Neural progenitor cell (in vitro differentiated cells): Measurements from ENCODE around the gene FRAT1. TPM values are rescaled to one million over a fixed set of nuclear protein-coding genes. Genes with fewer than 3 reads are reported as not detected.
A peak's percentile ranks its signal among the peaks of the same experiment; 100 is the strongest.

Experiments
- DNase-seq: peaks from one replicate; pipeline ENCODE4 v3.0.0-alpha.2; 2016; ENCODE audit warnings: low spot score
- H2AFZ ChIP-seq: fragments of 200-600 bp; sonication (generic); replicated peaks from 2 replicates; pipeline ENCODE4 v1.6.1; 2016; ENCODE audit warnings: antibody characterized with exemption
- H3F3A ChIP-seq: fragments of 200-600 bp; sonication (generic); 2 replicates; pipeline ENCODE4 v1.6.1; 2016; ENCODE audit warnings: antibody characterized with exemption, low read depth
- H3K27ac ChIP-seq: fragments of 200-600 bp; sonication (generic); 2 replicates; pipeline ENCODE4 v1.5.1; 2016; ENCODE audit warnings: mild to moderate bottlenecking
- H3K27me3 ChIP-seq: fragments of 200-600 bp; sonication (generic); 2 replicates; pipeline ENCODE4 v1.6.1; 2016; ENCODE audit warnings: mild to moderate bottlenecking, moderate library complexity
- H3K36me3 ChIP-seq: fragments of 200-600 bp; sonication (generic); 2 replicates; pipeline ENCODE4 v1.5.1; 2016
- H3K4me1 ChIP-seq: fragments of 200-600 bp; sonication (generic); 2 replicates; pipeline ENCODE4 v1.6.1; 2016; ENCODE audit warnings: mixed run types
- H3K4me2 ChIP-seq: fragments of 200-600 bp; sonication (generic); 2 replicates; pipeline ENCODE4 v1.6.1; 2016
- H3K4me3 ChIP-seq: fragments of 200-600 bp; sonication (generic); 2 replicates; pipeline ENCODE4 v1.5.1; 2016
- H3K79me2 ChIP-seq: fragments of 200-600 bp; sonication (generic); 2 replicates; pipeline ENCODE4 v1.6.1; 2016; ENCODE audit warnings: low read depth
- H3K9ac ChIP-seq: fragments of 200-600 bp; sonication (generic); 2 replicates; pipeline ENCODE4 v1.6.1; 2016
- H3K9me3 ChIP-seq: fragments of 200-600 bp; sonication (generic); 2 replicates; pipeline ENCODE4 v1.5.1; 2016; ENCODE audit warnings: low read depth
- H4K20me1 ChIP-seq: fragments of 200-600 bp; sonication (generic); 2 replicates; pipeline ENCODE4 v1.6.1; 2016; ENCODE audit warnings: low read depth
- H3K27ac Mint-ChIP-seq: 3 replicates; pipeline ENCODE4 v1.8.0; 2021; ENCODE audit warnings: mixed read lengths
- H3K27me3 Mint-ChIP-seq: 2 replicates; pipeline ENCODE4 v1.8.0; 2022; ENCODE audit warnings: low read depth, mild to moderate bottlenecking, inconsistent platforms, moderate library complexity, mixed read lengths; ENCODE audit not compliant: insufficient read depth
- H3K36me3 Mint-ChIP-seq: 3 replicates; pipeline ENCODE4 v1.8.0; 2021; ENCODE audit warnings: mixed read lengths
- H3K4me1 Mint-ChIP-seq: 3 replicates; pipeline ENCODE4 v1.8.0; 2021; ENCODE audit warnings: mixed read lengths
- H3K4me3 Mint-ChIP-seq: 3 replicates; pipeline ENCODE4 v1.8.0; 2021; ENCODE audit warnings: mild to moderate bottlenecking, moderate library complexity, mixed read lengths
- H3K9me3 Mint-ChIP-seq: 3 replicates; pipeline ENCODE4 v1.8.0; 2020; ENCODE audit warnings: mixed read lengths
- CTCF ChIP-seq: fragments of 200-600 bp; sonication (generic); IDR thresholded peaks from 2 replicates; pipeline ENCODE4 v1.5.1; 2017; ENCODE audit warnings: antibody characterized with exemption, mild to moderate bottlenecking
- EZH2 ChIP-seq: fragments of 200-600 bp; sonication (generic); IDR thresholded peaks from 2 replicates; pipeline ENCODE4 v1.6.1; 2017; ENCODE audit warnings: antibody characterized with exemption, mild to moderate bottlenecking, moderate library complexity
- EZH2phosphoT487 ChIP-seq: fragments of 200-600 bp; sonication (generic); IDR thresholded peaks from 2 replicates; pipeline ENCODE4 v1.6.1; 2017; ENCODE audit warnings: antibody characterized with exemption
- total RNA-seq: library from RNA; depleted of rRNA; stranded (reverse); fragments of >200 nt; gene quantifications from 2 replicates; pipeline ENCODE4 v1.2.3, GENCODE V29; 2015; ENCODE audit warnings: low replicate concordance

The FRAT1 gene
- total RNA-seq, 1 donor from 2014 or later, result 2.0 TPM

- peaks cover 5% of the 10 kb centered on the region for H3K27me3 Mint-ChIP-seq
- H3K4me1 Mint-ChIP-seq, result no peaks in the 10 kb centered on the region
- H3K9me3 Mint-ChIP-seq, result no peaks in the 10 kb centered on the region
- H2AFZ ChIP-seq, result peak overlapping the region; percentile 42
- H3K9me3 ChIP-seq, result no peaks in the 10 kb centered on the region
- TF ChIP-seq EZH2phosphoT487 (no peak), EZH2 (no peak), CTCF (no peak)
- H3K27me3 ChIP-seq, result no peaks in the 10 kb centered on the region
- H3K4me2 ChIP-seq, result no peak overlapping the region
- no peaks in the 10 kb centered on the region for H3K36me3 ChIP-seq
- H3K27ac Mint-ChIP-seq, result no peak overlapping the region
- no peaks in the 10 kb centered on the region for H4K20me1 ChIP-seq
- no peak overlapping the region for H3K9ac ChIP-seq
- DNase-seq, result no peak
- no peak overlapping the region for H3K4me3 Mint-ChIP-seq
- H3K4me1 ChIP-seq, result no peaks in the 10 kb centered on the region
- no peaks in the 10 kb centered on the region for H3K36me3 Mint-ChIP-seq
- no peaks in the 10 kb centered on the region for H3K79me2 ChIP-seq
- no peak overlapping the region for H3K4me3 ChIP-seq
- no peak overlapping the region for H3K27ac ChIP-seq
- H3F3A ChIP-seq, result no peaks in the 10 kb centered on the region
Measured at GRCh38 chr10:97307441-97307840, 11.6 kb upstream of the FRAT1 start.

GRCh38 chr10:97307866-97308780 is 10.9 kb upstream of the FRAT1 start:
- Mint-ChIP-seq H3K27me3 (peaks cover 5% of the 10 kb centered on the region), H3K4me1 (no peaks in the 10 kb centered on the region), H3K27ac (no peak overlapping the region), H3K36me3 (no peaks in the 10 kb centered on the region), H3K4me3 (no peak overlapping the region), H3K9me3 (no peaks in the 10 kb centered on the region)
- Histone ChIP-seq H3K36me3 (no peaks in the 10 kb centered on the region), H3K4me1 (no peaks in the 10 kb centered on the region), H3K4me3 (no peak overlapping the region), H2AFZ (peak overlapping the region; percentile 42), H3K79me2 (no peaks in the 10 kb centered on the region), H3K27ac (no peak overlapping the region), H3K27me3 (no peaks in the 10 kb centered on the region), H4K20me1 (no peaks in the 10 kb centered on the region), H3K9ac (no peak overlapping the region), H3F3A (no peaks in the 10 kb centered on the region), H3K4me2 (no peak overlapping the region), H3K9me3 (no peaks in the 10 kb centered on the region)
- DNase-seq, result no peak
- TF ChIP-seq CTCF (no peak), EZH2phosphoT487 (no peak), EZH2 (no peak)

GRCh38 chr10:97311111-97311626 is 7.9 kb upstream of the FRAT1 start:
- no peaks in the 10 kb centered on the region for H3K4me1 Mint-ChIP-seq
- no peak overlapping the region for H3K27ac Mint-ChIP-seq
- no peak for DNase-seq
- no peaks in the 10 kb centered on the region for H3K27me3 ChIP-seq
- H3K9me3 ChIP-seq, result no peaks in the 10 kb centered on the region
- no peaks in the 10 kb centered on the region for H4K20me1 ChIP-seq
- peaks cover 8% of the 10 kb centered on the region for H3K27me3 Mint-ChIP-seq
- no peaks in the 10 kb centered on the region for H3K4me1 ChIP-seq
- H2AFZ ChIP-seq, result no peak overlapping the region
- H3K36me3 ChIP-seq, result no peaks in the 10 kb centered on the region
- no peaks in the 10 kb centered on the region for H3K36me3 Mint-ChIP-seq
- TF ChIP-seq CTCF, result no peak
- no peak for TF ChIP-seq EZH2phosphoT487
- no peak for TF ChIP-seq EZH2
- H3K79me2 ChIP-seq, result no peaks in the 10 kb centered on the region
- H3K9me3 Mint-ChIP-seq, result no peaks in the 10 kb centered on the region
- H3K4me3 Mint-ChIP-seq, result no peak overlapping the region
- no peak overlapping the region for H3K27ac ChIP-seq
- H3K9ac ChIP-seq, result no peak overlapping the region
- H3K4me3 ChIP-seq, result no peak overlapping the region
- H3F3A ChIP-seq, result no peaks in the 10 kb centered on the region
- no peak overlapping the region for H3K4me2 ChIP-seq
